Medulla oblongata (tissue), 1 donor: ENCODE data around the gene SLMAP.

Experiments
- DNase-seq: peaks from one replicate; pipeline ENCODE4 v3.0.0-alpha.2; 2015; ENCODE audit errors: extremely low spot score

The SLMAP gene

DNA sequence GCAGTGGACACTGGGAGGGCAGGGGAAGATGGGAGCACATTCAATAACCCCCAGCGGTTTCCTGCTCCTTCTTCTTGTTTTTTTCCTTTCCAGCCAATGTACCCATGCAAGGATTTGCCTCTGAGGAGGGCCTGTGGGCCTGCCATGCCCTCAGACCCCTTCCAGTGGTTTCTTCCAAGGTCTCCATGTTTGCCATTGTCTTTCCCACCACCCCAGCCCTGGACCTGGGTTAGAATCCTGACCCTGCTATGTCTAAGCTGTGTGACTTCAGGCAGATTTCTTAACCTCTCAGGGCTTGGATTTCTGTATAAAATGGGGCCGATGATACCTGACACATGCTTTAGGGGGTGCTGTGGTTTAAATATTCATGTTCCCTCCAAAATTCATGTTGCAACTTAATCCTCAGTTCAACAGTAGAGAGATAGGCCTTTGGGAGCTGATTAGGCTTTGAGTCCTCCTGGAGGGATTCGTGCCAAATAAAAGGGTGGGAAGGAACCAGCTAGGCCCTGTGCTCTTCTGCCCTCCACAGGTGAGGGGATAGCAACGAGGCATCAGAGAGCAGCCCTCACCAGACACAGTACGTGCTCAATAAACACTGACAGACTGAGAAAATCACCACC lies 205.8 kb downstream of the SLMAP start:
- no peak for DNase-seq

DNA sequence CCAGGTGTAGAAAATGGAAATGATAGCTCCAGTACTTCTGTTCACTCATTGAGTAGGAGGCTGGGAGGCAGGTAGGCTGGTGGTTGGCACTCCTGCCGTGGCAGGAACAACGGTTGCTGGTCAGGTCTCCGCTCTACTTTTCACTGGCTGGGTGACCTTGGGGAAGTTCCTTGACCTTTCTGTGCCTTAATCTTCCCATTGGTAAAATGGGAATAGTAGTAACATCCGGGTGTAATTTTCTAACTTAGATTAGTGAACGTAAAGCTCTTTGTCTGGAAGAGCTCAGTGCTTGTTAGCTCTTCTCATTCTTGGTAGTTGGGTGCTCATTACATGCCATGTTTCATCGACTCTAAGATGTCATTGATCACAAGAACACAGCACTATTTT lies 206.3 kb downstream of the SLMAP start:
- no peak for DNase-seq

DNA sequence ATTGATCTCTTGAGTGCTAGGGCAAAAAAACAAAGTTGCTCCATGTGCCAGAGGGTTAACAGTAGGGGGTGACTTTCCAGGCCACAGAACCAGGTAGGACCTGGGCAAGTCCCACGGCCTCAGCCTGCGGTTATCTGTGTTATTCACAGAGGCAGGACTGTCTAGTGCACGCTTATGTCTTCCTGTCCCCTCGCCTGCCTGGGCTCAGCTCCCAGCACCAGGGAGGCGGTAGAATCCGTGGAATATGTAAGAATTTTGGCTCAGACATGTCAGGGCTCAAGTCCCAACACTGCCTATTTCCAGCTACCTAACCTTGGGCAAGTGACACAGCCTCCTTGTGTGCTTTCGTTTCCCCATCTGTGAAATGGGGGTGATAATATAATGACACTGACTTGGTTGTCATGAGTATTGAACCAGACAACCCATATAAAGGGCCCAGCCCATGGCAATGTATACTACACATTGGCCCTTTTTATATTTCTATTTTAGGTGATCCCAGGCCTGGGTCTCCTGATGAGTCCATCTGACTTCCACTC lies 207.8 kb downstream of the SLMAP start:
- DNase-seq: no peak

DNA sequence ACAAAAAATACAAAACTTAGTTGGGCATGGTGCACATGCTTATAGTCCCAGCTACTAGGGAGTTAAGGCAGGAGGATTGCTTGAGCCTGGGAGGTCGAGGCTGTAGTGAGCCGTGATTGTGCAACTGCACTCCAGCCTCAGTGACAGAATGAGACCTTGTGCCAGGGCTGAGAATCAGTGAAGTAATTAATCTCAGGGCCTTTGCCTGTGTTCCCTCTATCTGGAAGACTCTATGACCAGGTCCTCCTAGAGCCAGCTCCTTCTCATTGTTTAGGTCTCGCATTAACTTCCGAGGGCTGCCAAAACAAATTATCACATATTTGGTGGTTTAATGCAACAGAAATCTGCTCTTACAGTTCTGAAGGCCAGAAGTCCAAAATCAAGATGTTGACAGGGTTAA lies 210.7 kb downstream of the SLMAP start:
- DNase-seq: no peak

DNA sequence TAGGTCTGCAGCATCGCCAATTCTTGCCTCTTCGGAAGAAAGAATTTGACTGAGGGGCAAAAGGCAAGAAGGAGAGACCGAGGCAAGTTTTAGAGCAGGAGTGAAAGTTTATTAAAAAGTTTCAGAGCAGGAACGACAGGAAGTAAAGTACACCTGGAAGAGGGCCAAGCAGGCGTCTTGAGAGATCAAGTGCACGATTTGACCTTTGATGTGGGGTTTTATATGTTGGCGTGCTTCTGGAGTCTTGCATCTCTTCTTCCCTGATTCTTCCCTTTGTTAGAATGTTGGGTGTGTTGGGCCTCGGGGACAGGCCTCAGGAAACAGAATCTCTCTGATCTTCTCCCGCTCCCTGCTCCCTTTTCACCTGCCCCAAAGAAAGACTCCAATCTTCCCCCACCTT lies 211.5 kb downstream of the SLMAP start:
- no peak for DNase-seq

DNA sequence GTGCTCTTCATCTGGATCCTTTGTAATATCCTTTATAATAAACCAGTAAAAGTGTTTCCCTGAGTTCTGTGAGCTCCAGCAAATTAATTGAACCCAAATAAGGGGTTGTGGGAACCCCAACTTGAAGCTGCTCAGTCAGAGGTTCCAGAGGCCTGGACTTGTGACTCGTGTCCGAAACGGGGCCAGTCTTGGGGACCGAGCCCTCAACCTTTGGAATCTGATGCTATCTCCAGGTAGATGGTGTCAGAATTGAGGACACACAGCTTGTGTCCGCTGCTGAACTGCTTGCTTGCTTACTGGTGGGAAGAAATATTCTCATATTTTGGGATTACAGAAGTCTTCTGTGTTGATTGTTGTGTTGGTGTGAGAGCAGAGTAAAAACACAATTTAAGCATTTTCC lies 212.4 kb downstream of the SLMAP start:
- DNase-seq: no peak

DNA sequence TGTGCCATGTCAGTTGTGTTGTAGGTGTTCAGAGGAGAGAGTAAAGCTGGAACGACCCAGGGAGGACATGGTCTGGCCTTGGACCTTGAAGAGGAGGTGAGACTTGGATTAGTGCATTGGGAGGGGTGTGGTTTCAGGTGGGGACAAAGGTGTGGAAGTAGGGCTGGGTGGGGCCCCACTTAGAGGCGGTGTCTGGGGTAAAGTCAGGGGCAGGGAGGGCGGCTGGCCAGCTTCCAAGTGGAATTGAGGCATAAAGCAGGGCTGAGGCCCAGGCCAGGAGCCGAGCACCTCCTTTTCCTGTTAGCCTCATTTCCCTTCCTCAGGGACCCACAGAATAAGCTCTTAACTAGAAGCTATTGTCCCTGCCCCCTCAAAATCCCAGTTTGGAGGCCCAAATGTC lies 215.9 kb downstream of the SLMAP start:
- no peak for DNase-seq

DNA sequence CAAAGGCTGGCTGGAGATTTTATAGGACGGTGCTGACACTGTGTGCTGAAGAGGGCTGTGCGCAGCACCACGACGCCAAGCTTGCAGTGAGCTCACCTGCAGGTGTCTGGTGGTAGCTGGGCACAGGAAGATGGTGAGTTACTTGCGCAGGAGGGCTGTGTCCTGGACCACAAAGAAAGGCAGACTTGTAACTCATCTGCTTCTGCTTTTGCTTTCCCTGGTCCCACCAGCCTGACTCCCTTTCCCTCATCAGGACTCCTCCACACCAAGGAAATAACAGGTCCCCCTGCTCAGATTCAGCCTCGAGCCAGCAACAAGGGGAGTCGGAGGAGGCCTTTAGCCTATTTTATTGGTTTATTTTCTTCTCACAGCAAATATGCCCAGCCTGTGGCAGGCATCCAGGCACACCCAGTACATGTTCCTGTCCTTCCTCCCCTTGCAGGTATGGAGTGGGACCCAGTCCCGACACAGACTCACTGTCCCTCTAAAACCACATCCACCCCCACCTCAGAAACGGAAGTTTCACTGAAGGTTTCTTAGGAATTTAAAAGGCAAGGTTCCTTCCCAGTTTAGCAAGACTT lies 216.5 kb downstream of the SLMAP start:
- no peak for DNase-seq

DNA sequence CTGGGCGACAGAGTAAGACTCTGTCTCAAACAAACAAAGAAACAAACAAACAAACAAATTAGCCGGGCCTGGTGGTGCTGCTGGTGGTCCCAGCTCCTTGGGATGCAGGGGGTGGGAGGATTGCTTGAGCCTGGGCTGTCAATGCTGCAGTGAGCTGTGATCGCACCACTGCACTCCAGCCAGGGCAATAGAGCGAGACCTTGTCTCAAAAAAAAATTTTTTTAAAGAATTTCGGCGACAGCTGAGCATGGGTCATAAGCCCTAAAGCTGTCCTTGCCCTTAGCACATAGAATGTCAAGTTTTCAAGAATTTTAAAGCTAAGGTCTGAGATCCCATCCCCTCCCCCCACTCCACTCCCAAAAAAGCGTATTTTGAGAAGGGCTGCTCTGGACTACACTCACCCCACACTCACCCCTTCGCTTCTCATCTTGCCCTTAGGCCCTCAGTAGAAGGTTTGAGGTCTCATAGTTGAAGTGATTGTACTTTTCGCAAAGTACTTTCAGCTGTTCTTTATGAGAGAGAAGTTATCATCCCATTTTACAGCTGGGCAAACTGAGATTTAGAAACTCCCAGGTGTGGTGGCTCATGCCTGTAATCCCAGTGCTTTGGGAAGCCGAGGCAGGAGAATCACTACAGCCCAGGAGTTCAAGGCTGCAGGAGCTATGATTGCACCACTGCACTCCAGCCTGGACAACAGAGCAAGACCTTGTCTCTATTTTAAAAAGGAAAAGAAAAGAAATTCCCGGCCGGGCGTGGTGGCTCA lies 217.8 kb downstream of the SLMAP start:
- no peak for DNase-seq

DNA sequence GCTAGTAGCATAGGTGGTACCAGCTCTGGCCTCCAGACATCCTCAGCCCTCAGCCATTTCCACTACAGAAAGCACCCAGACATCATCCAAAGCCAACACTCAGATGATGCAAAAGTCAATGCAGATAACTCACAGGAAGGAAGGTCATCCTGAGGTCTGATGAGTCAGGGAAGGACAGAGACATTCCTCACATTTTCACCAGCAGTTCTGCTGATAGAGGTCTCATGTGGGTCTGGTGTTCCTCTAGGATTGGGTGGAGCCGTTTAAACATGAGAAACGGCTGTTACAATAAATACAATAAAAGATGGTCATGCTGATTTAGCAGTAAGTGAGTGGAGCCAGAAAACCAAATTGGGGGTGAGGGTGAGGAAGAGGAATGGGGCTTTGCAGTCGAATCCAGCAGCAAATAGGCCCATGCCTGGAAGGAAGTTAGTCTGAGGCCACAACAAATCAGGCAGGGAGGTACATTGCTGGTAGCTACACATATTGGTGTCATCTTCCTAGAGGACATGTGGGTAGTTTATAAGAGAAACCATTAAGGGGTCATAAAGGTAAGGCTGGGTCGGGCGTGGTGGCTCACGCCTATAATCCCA lies 218.8 kb downstream of the SLMAP start:
- DNase-seq: no peak

DNA sequence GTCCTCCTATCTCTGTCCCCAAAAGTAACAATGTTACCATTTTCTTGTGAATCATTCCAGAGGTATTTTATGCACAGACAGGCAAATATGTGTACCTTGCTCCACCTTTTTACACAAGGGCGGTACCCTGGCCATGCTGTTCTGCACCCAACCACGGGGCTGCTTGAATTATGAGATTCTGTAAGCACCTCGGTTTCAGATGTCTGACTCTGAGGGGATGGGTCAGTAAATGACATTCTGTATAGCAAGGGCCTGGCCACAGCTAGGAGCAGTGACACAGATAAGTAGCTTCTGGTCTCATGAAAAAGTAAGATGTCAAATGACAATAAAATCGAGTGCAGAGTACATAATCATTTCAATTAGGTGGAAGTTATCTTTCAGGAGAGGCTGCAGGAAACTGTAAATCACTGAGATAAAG lies 221.7 kb downstream of the SLMAP start:
- DNase-seq: no peak

DNA sequence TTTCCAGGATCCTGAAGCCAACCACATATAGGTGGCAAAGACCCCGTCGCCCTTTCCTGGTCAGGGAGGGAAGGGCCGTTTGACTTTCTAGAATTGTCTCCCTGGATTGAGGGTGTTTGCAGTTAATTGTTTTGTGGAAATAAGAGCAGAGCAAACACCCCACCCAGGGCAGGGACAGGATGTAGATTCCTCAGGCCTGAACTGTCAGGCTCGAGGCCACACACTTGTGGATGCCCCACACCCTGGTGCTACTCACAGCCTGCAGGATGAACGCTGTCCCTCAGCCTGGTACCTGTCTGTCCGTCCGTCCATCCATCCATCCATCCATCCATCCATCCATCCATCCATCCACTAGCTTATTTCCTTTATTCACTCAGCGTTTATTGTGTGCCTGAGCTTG lies 222.2 kb downstream of the SLMAP start:
- DNase-seq: no peak
